HepG2 (cell line): Measurements from ENCODE around the gene OGFOD3. TPM values are rescaled to one million over a fixed set of nuclear protein-coding genes. Genes with fewer than 3 reads are reported as not detected.

ENCODE experiments used
- ETV6 ChIP-seq: sonication (generic); formaldehyde crosslinking; conservative IDR thresholded peaks from 2 replicates; pipeline ENCODE4 v1.4.0; 2020; ENCODE audit warnings: missing genetic modification reagents
- MTA1 ChIP-seq: sonication (generic); formaldehyde crosslinking; IDR thresholded peaks from 2 replicates; pipeline ENCODE4 v1.4.0; 2020; ENCODE audit warnings: missing genetic modification reagents, mild to moderate bottlenecking, borderline replicate concordance
- SMAD1 ChIP-seq: sonication (generic); formaldehyde crosslinking; IDR thresholded peaks from 2 replicates; pipeline ENCODE4 v1.4.0; 2020; ENCODE audit warnings: missing genetic modification reagents, low read depth, mild to moderate bottlenecking, borderline replicate concordance
- ZNF136 ChIP-seq: sonication (generic); formaldehyde crosslinking; IDR thresholded peaks from 2 replicates; pipeline ENCODE4 v1.8.1; 2022; ENCODE audit warnings: low read depth, mild to moderate bottlenecking, moderate library complexity, missing genetic modification reagents
- ZNF24 ChIP-seq: fragments of 450-650 bp; IDR thresholded peaks from 2 replicates; pipeline ENCODE4 v1.6.1; 2017; ENCODE audit warnings: antibody characterized with exemption, mild to moderate bottlenecking
- ZNF331 ChIP-seq: sonication (generic); formaldehyde crosslinking; IDR thresholded peaks from 2 replicates; pipeline ENCODE4 v1.4.0; 2020; ENCODE audit warnings: missing genetic modification reagents
- polyA plus RNA-seq, 8 experiments: library from polyadenylated mRNA; depleted of rRNA in 3 of 8; stranded (reverse) in 7 of 8; unstranded in 1 of 8; fragments of >200 nt; fragmentation: Illumina TruSeq in 4 of 8; extraction: Trizol in 4 of 8; gene quantifications; 2 replicates each; pipeline versions ENCODE4 v1.2.1 to v1.2.3, GENCODE V29; 2011 to 2016; ENCODE audit warnings: low read depth in 4 of 8, missing spikeins in 1 of 8, mixed read lengths in 1 of 8; ENCODE audit not compliant: insufficient read depth in 1 of 8
- total RNA-seq, 5 experiments: library from RNA; depleted of rRNA; stranded (reverse); fragments of >200 nt; fragmentation: Illumina TruSeq; extraction: Trizol; gene quantifications; 2 replicates each; pipeline ENCODE4 v1.2.3, GENCODE V29; 2016; ENCODE audit warnings: low read depth in 1 of 5
- TF ChIP-seq, protein P1 (sequence below): sonication (generic); formaldehyde crosslinking; IDR thresholded peaks from 2 replicates; pipeline ENCODE4 v1.4.0; 2020; ENCODE audit warnings: missing genetic modification reagents
- TF ChIP-seq, protein P2 (sequence below): sonication (generic); IDR thresholded peaks from 2 replicates; pipeline ENCODE4 v1.6.1; 2016; ENCODE audit warnings: low read depth, borderline replicate concordance
- TF ChIP-seq, protein P3 (sequence below): sonication (generic); formaldehyde crosslinking; IDR thresholded peaks from 2 replicates; pipeline ENCODE4 v1.4.0; 2020; ENCODE audit warnings: missing genetic modification reagents, borderline replicate concordance
- TF ChIP-seq, protein P4 (sequence below): sonication (generic); formaldehyde crosslinking; IDR thresholded peaks from 2 replicates; pipeline ENCODE4 v1.5.1; 2020; ENCODE audit warnings: missing genetic modification reagents, mild to moderate bottlenecking, borderline replicate concordance
- TF ChIP-seq, protein P5 (sequence below): sonication (generic); formaldehyde crosslinking; IDR thresholded peaks from 2 replicates; pipeline ENCODE4 v1.4.0; 2020; ENCODE audit warnings: missing genetic modification reagents

The OGFOD3 gene
- total and polyA plus RNA-seq, 2 of the 13 experiments (the other 11 are each of a cell fraction or from before 2014, with no cell fraction given) = 40.0 to 42.1 TPM

DNA sequence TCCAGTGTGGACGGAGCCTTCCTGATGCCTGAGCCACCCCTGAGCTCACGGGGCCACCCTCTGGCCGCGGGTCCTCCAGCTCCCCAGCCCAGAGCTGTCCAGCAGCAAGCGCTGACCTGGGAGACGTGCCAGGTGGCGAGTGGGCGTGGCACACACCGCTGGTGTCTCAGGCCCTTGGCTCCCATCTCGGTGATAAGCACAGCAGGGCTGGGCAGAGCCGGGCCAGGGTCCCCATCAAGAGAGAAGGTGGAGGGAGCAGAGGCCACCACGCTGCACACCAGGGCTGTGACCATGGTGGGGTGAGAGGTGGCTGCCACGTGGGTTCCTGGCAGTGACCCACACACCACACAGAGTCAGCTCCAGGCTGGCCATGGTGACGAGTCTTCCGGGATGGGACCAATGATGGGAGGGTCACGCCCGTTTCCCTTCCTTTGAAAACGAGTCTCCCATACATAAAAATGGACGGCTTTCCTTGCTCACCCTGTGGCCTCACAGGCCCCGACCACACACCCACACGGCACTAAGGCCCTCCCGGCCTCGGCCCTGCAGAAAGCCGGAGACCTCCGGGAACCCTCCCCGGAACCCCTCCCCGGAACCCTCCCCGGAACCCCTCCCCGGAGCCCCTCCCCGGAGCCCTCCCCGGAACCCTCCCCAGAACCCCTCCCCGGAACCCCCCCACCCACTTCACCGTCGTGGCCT, 30.0 kb downstream of the OGFOD3 start (continued):
- TF ChIP-seq, protein P1, sequence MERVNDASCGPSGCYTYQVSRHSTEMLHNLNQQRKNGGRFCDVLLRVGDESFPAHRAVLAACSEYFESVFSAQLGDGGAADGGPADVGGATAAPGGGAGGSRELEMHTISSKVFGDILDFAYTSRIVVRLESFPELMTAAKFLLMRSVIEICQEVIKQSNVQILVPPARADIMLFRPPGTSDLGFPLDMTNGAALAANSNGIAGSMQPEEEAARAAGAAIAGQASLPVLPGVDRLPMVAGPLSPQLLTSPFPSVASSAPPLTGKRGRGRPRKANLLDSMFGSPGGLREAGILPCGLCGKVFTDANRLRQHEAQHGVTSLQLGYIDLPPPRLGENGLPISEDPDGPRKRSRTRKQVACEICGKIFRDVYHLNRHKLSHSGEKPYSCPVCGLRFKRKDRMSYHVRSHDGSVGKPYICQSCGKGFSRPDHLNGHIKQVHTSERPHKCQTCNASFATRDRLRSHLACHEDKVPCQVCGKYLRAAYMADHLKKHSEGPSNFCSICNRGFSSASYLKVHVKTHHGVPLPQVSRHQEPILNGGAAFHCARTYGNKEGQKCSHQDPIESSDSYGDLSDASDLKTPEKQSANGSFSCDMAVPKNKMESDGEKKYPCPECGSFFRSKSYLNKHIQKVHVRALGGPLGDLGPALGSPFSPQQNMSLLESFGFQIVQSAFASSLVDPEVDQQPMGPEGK (CRISPR knock-in tag) = peak; percentile 61; the same call in 1 of the 2 replicates
- TF ChIP-seq, protein P2, sequence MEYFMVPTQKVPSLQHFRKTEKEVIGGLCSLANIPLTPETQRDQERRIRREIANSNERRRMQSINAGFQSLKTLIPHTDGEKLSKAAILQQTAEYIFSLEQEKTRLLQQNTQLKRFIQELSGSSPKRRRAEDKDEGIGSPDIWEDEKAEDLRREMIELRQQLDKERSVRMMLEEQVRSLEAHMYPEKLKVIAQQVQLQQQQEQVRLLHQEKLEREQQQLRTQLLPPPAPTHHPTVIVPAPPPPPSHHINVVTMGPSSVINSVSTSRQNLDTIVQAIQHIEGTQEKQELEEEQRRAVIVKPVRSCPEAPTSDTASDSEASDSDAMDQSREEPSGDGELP = peak; percentile 82; the same call in 1 of the 2 replicates
- TF ChIP-seq, protein P3, sequence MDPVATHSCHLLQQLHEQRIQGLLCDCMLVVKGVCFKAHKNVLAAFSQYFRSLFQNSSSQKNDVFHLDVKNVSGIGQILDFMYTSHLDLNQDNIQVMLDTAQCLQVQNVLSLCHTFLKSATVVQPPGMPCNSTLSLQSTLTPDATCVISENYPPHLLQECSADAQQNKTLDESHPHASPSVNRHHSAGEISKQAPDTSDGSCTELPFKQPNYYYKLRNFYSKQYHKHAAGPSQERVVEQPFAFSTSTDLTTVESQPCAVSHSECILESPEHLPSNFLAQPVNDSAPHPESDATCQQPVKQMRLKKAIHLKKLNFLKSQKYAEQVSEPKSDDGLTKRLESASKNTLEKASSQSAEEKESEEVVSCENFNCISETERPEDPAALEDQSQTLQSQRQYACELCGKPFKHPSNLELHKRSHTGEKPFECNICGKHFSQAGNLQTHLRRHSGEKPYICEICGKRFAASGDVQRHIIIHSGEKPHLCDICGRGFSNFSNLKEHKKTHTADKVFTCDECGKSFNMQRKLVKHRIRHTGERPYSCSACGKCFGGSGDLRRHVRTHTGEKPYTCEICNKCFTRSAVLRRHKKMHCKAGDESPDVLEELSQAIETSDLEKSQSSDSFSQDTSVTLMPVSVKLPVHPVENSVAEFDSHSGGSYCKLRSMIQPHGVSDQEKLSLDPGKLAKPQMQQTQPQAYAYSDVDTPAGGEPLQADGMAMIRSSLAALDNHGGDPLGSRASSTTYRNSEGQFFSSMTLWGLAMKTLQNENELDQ (CRISPR knock-in tag) = 0 out of 2 replicates have a peak, but pooled peaks have one; percentile 8
- 0 out of 2 replicates have a peak, but pooled peaks have one; percentile 29 for TF ChIP-seq ZNF136 (CRISPR knock-in tag)
- TF ChIP-seq, protein P4, sequence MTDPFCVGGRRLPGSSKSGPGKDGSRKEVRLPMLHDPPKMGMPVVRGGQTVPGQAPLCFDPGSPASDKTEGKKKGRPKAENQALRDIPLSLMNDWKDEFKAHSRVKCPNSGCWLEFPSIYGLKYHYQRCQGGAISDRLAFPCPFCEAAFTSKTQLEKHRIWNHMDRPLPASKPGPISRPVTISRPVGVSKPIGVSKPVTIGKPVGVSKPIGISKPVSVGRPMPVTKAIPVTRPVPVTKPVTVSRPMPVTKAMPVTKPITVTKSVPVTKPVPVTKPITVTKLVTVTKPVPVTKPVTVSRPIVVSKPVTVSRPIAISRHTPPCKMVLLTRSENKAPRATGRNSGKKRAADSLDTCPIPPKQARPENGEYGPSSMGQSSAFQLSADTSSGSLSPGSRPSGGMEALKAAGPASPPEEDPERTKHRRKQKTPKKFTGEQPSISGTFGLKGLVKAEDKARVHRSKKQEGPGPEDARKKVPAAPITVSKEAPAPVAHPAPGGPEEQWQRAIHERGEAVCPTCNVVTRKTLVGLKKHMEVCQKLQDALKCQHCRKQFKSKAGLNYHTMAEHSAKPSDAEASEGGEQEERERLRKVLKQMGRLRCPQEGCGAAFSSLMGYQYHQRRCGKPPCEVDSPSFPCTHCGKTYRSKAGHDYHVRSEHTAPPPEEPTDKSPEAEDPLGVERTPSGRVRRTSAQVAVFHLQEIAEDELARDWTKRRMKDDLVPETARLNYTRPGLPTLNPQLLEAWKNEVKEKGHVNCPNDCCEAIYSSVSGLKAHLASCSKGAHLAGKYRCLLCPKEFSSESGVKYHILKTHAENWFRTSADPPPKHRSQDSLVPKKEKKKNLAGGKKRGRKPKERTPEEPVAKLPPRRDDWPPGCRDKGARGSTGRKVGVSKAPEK (CRISPR knock-in tag) = 0 out of 2 replicates have a peak, but pooled peaks have one; percentile 57
- TF ChIP-seq SMAD1 = no peak
- TF ChIP-seq, protein P5, sequence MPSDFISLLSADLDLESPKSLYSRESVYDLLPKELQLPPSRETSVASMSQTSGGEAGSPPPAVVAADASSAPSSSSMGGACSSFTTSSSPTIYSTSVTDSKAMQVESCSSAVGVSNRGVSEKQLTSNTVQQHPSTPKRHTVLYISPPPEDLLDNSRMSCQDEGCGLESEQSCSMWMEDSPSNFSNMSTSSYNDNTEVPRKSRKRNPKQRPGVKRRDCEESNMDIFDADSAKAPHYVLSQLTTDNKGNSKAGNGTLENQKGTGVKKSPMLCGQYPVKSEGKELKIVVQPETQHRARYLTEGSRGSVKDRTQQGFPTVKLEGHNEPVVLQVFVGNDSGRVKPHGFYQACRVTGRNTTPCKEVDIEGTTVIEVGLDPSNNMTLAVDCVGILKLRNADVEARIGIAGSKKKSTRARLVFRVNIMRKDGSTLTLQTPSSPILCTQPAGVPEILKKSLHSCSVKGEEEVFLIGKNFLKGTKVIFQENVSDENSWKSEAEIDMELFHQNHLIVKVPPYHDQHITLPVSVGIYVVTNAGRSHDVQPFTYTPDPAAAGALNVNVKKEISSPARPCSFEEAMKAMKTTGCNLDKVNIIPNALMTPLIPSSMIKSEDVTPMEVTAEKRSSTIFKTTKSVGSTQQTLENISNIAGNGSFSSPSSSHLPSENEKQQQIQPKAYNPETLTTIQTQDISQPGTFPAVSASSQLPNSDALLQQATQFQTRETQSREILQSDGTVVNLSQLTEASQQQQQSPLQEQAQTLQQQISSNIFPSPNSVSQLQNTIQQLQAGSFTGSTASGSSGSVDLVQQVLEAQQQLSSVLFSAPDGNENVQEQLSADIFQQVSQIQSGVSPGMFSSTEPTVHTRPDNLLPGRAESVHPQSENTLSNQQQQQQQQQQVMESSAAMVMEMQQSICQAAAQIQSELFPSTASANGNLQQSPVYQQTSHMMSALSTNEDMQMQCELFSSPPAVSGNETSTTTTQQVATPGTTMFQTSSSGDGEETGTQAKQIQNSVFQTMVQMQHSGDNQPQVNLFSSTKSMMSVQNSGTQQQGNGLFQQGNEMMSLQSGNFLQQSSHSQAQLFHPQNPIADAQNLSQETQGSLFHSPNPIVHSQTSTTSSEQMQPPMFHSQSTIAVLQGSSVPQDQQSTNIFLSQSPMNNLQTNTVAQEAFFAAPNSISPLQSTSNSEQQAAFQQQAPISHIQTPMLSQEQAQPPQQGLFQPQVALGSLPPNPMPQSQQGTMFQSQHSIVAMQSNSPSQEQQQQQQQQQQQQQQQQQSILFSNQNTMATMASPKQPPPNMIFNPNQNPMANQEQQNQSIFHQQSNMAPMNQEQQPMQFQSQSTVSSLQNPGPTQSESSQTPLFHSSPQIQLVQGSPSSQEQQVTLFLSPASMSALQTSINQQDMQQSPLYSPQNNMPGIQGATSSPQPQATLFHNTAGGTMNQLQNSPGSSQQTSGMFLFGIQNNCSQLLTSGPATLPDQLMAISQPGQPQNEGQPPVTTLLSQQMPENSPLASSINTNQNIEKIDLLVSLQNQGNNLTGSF (CRISPR knock-in tag) = no peak
- peak; percentile 78 for TF ChIP-seq ZNF331 (CRISPR knock-in tag)
- TF ChIP-seq ETV6 (CRISPR knock-in tag) = peak; percentile 81; the same call in 1 of the 2 replicates
- TF ChIP-seq ZNF24 = no peak
- TF ChIP-seq MTA1 (CRISPR knock-in tag) = peak; percentile 61; the same call in 1 of the 2 replicates
